HEK293 (cell line): Measurements from ENCODE around the gene MRPL41.

ENCODE experiments used
- MYNN ChIP-seq: fragments of 450-650 bp; formaldehyde crosslinking; IDR thresholded peaks from 2 replicates; pipeline ENCODE4 v1.5.1; 2016; ENCODE audit warnings: missing biosample characterization, missing genetic modification characterization, borderline replicate concordance
- ZBTB10 ChIP-seq: fragments of 450-650 bp; formaldehyde crosslinking; IDR thresholded peaks from 2 replicates; pipeline ENCODE4 v1.5.1; 2016; ENCODE audit warnings: missing biosample characterization, missing genetic modification characterization
- ZNF184 ChIP-seq: fragments of 450-650 bp; IDR thresholded peaks from 2 replicates; pipeline ENCODE4 v1.5.1; 2018; ENCODE audit warnings: missing biosample characterization, mild to moderate bottlenecking, missing genetic modification characterization
- ZNF354C ChIP-seq: fragments of 450-650 bp; formaldehyde crosslinking; IDR thresholded peaks from 2 replicates; pipeline ENCODE4 v1.5.1; 2016; ENCODE audit warnings: missing biosample characterization, missing genetic modification characterization, low read depth, borderline replicate concordance

DNA sequence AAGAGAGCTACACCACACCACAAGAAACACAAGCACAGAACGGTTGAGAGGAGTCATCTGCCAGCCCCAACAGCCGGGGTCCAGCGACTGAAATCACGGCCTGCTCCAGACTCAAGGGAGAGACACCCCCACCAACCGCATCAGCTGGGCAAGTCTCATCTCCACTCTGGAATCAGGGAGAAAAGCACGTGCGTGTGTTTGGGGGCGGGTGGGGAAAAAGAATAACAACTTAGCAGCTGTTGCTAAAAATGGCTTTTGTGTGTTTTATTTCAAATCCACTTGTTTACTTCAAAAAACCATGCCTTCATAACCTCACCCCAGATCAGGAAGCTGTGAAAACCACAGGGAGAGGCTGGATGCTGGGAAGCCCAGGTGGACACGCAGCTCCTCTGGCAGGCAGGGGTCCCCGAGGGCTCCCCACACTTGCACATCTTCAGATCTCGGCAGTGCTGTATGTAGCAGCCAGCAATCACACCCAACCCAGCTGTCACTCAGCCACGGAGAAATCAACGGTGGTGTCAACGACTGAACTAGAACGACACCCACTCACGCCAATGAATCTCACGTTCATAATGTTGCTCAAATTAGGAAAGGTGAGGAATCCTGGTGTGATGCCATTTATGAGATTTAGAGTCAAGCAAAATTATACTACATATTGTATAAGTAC is 20.4 kb upstream of the MRPL41 start:
- no peak for TF ChIP-seq ZBTB10
- TF ChIP-seq MYNN (tag by site-specific recombination), result no peak
- TF ChIP-seq ZNF354C (tag by site-specific recombination), result no peak
- no peak for TF ChIP-seq ZNF184 (tag by site-specific recombination)
